ENCODE data around the gene ZYG11B.

- TF ChIP-seq EP300 (IDR thresholded peaks at IDR 0.05), result no peak
- no peak for TF ChIP-seq POLR2A (IDR thresholded peaks at IDR 0.05)
Observed at GRCh38 chr1:52738893-52739292, 12.6 kb downstream of the ZYG11B start.

Measured in gastroesophageal sphincter (tissue), 2 donors.